Measurements from ENCODE around the gene ARHGAP25.

- TF ChIP-seq CTCF (optimal IDR thresholded peaks at IDR 0.05 in 1 of 3, IDR thresholded peaks at IDR 0.05 in 1 of 3, conservative IDR thresholded peaks at IDR 0.05 in 1 of 3; ENCODE audit: extremely low read depth in 1 of 3, insufficient read depth in 2 of 3, low read length in 3 of 3), result no peak
- no peak for TF ChIP-seq EZH2 (IDR thresholded peaks at IDR 0.05; ENCODE audit: low read length)
Observed at GRCh38 chr2:68857202-68857845, 122.7 kb downstream of the ARHGAP25 start.

All from keratinocyte (primary cell).